Stimulated activated naive CD4-positive, alpha-beta T cell (primary cell): ENCODE data around the gene PATJ.
"Not testable (repeated sequence)": the region's sequence is repeated elsewhere in the genome, so short reads cannot be mapped to it uniquely, and the experiment has no call there.

ENCODE experiments used
- DNase-seq, 6 experiments: peaks; one replicate each; lab custom pipeline; 2025; lab: John Stamatoyannopoulos, UW

The PATJ gene

GRCh38 chr1:62209931-62210595, 467.8 kb downstream of the PATJ start:
- DNase-seq = no peak

GRCh38 chr1:62210960-62211359, 468.7 kb downstream of the PATJ start:
- DNase-seq = no peak

DNA sequence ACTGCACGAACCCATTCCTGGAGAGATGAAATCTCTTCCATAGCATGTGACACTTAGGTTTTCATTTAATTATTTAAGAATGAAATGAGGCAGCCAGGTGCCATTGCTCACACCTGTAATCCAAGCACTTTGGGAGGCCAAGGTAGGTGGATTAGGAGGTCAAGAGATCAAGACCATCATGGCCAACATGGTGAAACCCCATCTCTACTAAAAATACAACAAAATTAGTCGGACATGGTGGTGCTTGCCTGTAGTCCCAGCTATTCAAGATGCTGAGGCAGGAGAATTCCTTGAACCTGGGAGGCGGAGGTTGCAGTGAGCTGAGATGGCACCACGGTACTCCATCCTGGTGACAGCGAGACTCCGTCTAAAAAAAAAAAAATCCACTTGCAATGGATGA, 470.1 kb downstream of the PATJ start:
- DNase-seq = no peak

- no peak for DNase-seq
Observed at GRCh38 chr1:62213075-62213914, 471.0 kb downstream of the PATJ start.

DNA sequence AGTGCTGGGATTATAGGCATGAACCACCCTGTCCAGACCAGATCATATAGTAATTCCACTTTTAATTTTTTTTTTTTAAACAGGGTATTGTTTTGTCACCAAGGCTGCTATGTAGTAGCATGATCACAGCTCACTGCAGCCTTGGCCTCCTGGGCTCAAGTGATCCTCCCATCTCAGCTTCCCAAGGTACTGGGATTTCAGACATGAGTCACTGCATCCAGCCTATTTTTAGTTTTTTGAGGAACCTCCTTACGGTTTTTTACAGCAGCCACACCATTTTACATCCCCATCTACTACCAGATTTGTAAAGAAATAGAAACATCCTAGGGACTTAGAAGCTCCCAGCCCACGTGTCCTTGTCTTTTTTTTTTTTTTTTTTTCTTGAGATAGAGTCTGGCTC, 476.3 kb downstream of the PATJ start:
- no peak for DNase-seq

GRCh38 chr1:62220456-62220855, 478.2 kb downstream of the PATJ start:
- not testable (repeated sequence) for DNase-seq

DNA sequence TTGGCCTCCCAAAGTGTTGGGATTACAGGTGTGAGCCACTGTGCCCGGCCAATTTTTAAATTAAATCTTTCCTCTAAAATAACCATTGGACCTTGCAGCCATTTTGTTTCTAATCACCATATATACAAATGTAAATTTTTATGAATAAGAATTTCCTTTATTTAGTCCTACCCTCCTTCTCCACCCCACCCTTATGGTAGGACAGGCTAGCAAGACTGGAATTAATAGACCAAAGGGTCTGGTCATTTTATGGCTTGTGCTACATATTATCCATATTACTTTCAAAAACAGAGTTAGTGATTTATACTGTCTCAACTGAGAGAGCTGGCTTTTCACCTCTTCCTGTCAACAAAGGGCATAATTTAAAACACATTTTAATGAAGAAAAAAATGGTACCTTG, 478.9 kb downstream of the PATJ start:
- no peak for DNase-seq

GRCh38 chr1:62222321-62222720, 480.0 kb downstream of the PATJ start:
- no peak for DNase-seq

- no peak for DNase-seq
Observed at GRCh38 chr1:62224182-62224581, 481.9 kb downstream of the PATJ start.

GRCh38 chr1:62227496-62227895, 485.2 kb downstream of the PATJ start:
- no peak for DNase-seq
